ENCODE measurements around the gene ZNF777.
A peak's percentile ranks its signal among the peaks of the same experiment; 100 is the strongest.
"Not testable (repeated sequence)": the region's sequence is repeated elsewhere in the genome, so short reads cannot be mapped to it uniquely, and the experiment has no call there.

ZNF777 gene

DNA sequence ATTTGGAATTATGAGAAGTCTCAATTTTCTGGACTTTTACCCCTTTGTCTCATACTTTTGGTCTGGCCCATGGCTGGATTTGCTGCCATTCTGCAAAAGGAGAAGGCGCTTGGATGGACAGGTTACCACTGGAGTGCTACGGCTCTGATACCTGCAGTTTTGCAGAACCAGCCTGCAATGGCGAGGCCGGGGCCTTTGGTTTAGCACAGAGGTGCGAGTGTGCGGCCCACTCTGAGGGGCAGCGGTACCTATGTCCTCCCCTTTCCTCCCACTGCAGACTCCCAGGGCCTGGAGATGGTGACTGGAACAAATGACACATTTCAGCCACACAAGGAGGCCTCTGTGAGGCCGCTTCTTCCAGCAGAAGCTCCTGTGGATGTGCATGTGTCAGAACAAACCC lies 11.9 kb downstream of the ZNF777 start:
- DNase-seq = no peak

- DNase-seq = not testable (repeated sequence)
Observed at GRCh38 chr7:149446026-149446425, 14.8 kb downstream of the ZNF777 start.

GRCh38 chr7:149444287-149444686 lies 16.6 kb downstream of the ZNF777 start:
- DNase-seq = peak; percentile 42

DNA sequence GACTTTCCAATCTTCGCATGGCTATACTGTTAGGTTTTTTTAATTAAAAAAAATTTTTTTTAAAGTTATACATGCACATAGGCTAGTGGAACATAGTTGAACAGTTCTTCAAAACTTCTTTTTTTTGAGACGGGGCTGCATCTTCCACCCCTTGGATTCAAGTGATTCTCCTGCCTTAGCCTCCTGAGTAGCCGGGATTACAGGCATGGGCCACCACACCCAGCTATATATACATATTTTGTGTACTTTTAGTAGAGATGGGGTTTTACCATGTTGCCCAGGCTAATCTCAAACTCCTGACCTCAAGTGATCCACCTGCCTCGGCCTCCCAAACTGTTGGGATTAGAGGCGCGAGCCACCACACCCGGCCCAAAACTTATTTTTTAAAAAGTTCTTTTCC lies 17.3 kb downstream of the ZNF777 start:
- no peak for DNase-seq

- no peak for DNase-seq
Observed at GRCh38 chr7:149442924-149443323, 17.9 kb downstream of the ZNF777 start.

GRCh38 chr7:149440222-149440621 lies 20.6 kb downstream of the ZNF777 start:
- no peak for DNase-seq

DNA sequence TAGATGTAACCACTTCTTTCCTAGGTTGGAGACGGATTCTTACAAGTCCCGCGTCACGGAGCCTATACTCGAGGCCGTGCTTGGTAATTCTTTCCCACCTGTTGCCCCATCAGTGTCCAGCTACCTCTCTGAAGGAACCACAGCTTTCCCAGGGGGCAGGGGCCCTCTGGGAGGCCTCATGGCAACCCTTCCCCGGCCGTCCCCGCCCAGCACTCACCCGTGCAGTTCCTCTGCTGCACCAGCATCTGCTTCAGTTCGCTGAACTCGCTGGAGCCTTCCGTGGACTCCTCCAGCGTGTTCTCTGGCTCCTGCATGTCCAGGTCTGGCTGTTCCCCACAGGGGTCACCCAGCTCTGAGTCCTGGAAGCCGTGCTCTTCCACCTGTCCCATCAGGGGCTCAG lies 24.5 kb downstream of the ZNF777 start:
- no peak for DNase-seq

DNA sequence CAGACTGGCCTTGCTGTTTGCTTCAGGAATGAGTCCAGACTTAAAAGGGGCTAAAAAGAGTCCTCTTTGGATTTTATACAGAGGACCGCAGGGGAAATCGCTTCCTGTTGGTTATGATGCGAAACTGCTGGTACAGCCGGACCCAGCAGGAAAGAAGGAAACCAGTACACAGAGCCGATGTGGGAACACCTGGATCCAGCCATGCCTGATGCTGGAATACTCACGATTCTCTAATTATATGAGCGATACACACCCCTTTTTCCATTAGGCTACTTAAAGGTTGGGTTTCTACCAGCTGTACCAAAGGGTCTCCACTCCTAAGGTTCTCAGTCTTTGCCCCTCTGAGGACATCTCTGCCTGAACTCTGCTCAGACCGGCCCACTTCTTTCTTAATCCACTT lies 27.7 kb downstream of the ZNF777 start:
- DNase-seq = no peak

DNA sequence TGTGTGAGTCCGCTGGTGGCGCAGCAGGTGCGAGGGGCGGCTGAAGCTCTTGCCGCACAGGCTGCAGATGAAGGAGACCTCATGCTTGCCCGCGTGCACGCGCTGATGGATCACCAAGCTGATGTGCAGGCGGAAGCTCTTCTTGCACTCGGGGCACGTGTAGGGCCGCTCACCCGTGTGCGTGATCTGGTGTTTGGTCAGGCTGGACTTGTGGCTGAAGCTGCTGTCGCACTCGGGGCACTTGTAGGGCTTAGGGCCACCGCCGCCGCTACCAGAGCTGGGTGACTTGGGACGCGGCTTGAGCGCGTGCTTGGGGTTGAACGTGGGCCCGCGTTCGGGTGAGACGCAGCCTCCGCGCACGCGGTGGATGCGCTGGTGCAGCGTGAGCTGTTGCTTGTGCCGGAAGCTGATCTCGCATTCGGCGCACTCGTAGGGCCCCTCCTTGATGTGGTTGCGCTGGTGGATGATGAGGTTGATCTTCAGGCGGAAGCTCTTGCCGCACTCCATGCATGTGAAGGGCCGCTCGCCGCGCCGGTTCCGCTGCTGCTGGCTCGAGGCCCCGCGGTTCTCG lies 28.7 kb downstream of the ZNF777 start:
- no peak for DNase-seq

- DNase-seq = no peak
Observed at GRCh38 chr7:149431486-149432120, 29.3 kb downstream of the ZNF777 start.

GRCh38 chr7:149430192-149430591 lies 30.7 kb downstream of the ZNF777 start:
- DNase-seq = no peak

- no peak for DNase-seq
Observed at GRCh38 chr7:149427893-149428292, 33.0 kb downstream of the ZNF777 start.

DNA sequence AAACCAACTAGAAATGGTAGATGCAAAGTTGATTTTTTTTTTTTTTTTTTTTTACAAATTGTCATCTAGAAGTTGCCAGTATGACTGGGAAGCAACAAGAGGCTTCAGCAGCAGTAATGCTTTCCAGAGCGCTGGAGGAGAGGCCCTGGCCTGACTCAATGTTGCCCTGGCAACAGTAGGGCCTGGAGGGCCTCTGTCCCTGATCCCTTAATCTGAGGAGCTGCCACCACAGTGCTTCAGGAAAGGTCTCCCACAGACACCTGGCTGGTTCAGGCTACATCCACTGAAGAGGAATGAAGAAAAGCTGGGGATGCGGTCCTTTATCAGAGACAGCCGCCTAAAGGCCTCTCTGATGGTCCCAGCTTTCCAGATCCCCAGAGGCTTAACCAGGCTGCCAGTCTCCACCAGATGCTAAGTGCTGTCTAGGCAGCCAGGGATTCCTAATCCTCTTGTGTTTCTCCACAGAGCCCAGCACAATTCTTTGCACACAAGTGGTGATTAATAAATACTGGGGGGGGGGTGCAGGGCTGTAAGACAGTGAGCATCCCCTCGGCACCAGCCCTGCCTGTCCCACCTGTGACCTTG lies 33.7 kb downstream of the ZNF777 start:
- no peak for DNase-seq

GRCh38 chr7:149423449-149424110 lies 37.3 kb downstream of the ZNF777 start:
- no peak for DNase-seq

DNA sequence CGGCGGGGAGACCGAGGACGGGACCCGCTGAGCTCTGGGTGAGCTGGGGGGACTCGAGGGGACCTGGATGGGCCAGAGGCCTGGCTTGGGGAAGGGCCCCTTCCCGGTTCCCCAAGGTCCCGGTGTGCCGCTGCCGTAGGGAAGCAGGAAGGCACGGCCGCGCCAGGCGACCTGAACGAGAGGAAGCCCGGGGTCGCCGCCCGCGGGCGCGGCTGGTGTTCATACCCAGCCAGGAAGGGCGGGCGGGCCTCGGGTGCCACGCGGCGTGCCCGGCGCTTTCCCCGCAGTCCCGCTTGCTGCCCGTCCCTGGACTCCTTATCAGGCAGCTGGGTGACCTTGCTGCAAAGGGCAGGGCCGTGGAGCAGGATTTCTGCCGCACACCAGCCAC lies 38.0 kb downstream of the ZNF777 start:
- DNase-seq = peak; percentile 37

DNA sequence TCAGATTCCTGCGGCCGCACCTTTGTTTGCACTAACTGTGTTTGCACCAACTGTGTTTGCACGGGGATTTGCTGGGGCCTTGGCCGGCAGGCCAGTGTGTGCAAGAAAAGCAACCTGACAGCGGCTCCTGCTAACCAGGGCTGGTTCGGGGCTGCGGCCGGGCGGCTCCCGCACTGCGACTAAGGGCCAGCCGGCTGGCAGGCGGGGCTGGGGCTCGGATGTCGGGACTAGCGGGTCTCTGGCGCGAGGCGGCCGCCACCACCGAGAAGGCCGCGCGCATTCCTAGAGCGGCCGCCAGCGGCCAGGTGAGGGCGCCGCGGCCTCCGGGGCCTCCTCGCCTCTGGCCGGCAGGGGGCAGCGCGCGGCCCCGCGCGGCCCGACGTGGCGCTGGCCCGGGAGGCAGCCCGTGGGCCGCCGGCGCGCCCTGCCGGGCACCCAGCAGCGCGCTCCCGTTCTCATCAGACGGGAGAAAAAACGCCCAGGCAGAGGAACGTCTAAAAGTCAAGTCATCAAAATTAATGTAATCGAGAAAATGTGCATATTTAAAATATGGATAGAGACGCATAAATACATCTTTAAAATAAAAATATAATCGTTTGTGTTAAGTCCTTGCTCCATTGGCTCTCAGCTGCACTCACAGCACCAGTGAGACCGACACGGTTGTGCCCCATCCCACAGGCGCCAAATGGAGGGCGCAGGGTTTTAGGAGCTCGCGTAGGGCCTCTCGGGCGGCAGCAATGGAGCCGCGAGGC lies 38.5 kb downstream of the ZNF777 start:
- peak; percentile 83 for DNase-seq

- no peak for DNase-seq
Observed at GRCh38 chr7:149420006-149420405, 40.9 kb downstream of the ZNF777 start.

- DNase-seq = peak; percentile 38
Observed at GRCh38 chr7:149415391-149416071, 45.3 kb downstream of the ZNF777 start.

GRCh38 chr7:149414745-149415390 lies 46.0 kb downstream of the ZNF777 start:
- DNase-seq = peak; percentile 54

DNA sequence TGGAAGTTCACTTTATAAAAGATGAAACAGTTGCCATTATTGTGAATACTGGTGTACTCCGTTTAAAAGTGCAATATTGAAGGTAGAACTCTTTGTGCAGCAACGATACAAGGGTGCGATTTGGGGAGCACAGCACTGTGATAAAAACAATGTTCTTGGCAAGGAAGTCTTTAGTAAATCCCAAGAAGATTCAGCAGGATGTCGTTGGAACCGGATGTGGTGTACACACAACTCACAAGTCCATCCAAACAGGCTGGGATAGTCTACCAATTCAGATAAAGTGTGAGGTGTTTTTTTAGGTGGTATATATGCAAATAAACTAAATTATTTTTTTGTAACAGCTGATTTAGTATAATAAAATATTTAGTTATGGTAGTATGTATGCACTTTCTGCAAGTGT lies 46.7 kb downstream of the ZNF777 start:
- no peak for DNase-seq

GRCh38 chr7:149413083-149413482 lies 47.8 kb downstream of the ZNF777 start:
- DNase-seq = not testable (repeated sequence)

- no peak for DNase-seq
Observed at GRCh38 chr7:149409895-149410294, 51.0 kb downstream of the ZNF777 start.

Data from hematopoietic multipotent progenitor cell treated with erythropoietin and hydrocortisone succinate and interleukin-3 and kit ligand, for 6 days (in vitro differentiated cells).